ENCODE data around the gene CRIP2.

DNA sequence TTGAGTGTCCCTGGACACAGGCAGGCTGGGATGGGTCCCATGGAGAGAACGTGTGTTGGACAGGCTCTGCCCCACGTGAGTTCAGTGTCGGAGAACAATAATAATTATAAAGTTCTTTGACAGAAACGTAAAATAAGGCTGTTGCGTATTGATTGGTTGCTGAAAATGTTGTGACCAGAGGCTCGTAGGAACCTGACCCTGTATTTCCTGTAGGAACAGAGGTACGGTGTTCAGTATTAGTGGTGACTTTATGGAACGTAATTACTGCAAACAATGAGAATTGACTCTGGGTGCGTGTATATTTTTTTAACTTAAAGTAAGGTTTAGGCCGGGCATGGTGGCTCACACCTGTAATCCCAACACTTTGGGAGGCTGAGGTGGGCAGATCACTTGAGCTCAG is 47.2 kb upstream of the CRIP2 start:
- no peak for TF ChIP-seq ELF4 (IDR thresholded peaks at IDR 0.05)
- TF ChIP-seq FOXM1 (IDR thresholded peaks at IDR 0.05; ENCODE audit: borderline replicate concordance): no peak
- TF ChIP-seq TARDBP (IDR thresholded peaks at IDR 0.05): no peak
- TF ChIP-seq CTBP1 (IDR thresholded peaks at IDR 0.05; ENCODE audit: borderline replicate concordance): no peak

Data from HEK293T (cell line).